Astrocyte of the hippocampus (primary cell): ENCODE data around the gene VSIG10L2.

Experiments used
- DNase-seq: peaks from one replicate; pipeline ENCODE4 v3.0.0; 2011; ENCODE audit warnings: low read depth, low spot score

VSIG10L2 gene

DNA sequence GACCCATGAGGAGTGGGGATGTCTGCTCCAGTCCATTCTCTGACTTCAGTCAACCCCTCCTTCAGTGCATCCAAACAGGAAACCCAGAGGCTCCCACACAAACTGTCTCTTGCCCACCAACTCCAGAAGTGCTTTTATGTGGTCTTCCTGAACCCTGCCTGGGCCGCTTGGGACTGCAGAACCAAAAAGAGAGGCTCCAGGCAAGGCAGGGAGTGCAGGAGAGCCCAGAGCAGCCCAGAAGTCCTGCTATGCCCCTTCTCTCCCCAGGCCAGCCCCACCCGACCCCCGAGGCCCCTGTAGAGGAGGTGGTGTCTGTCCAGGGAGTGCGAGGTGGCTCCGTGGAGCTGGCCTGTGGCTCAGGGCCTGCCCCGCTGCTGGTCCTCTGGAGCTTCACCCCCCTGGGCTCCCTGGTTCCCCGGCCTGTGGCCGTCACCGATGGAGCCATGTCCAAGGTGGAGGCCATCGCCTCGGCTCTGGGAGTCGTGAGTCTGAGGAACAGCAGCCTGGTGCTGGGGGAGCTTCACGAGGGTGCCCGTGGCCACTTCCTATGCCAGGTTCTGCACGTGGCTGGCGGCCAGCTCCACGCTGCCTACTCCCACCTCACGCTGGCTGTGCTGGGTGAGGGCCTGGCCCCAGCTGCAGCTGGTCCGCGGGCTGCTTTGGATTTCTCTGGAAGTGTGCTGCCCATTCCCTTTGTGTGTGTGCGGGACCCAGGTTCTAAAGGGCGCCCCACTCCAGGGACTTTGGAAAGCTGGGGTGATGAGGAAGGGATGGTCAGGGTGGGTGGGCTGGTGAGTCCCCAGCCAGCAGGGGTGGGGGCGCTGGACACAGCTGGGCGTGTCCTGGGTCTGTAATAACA, 1.8 kb downstream of the VSIG10L2 start:
- DNase-seq, result no peak

DNA sequence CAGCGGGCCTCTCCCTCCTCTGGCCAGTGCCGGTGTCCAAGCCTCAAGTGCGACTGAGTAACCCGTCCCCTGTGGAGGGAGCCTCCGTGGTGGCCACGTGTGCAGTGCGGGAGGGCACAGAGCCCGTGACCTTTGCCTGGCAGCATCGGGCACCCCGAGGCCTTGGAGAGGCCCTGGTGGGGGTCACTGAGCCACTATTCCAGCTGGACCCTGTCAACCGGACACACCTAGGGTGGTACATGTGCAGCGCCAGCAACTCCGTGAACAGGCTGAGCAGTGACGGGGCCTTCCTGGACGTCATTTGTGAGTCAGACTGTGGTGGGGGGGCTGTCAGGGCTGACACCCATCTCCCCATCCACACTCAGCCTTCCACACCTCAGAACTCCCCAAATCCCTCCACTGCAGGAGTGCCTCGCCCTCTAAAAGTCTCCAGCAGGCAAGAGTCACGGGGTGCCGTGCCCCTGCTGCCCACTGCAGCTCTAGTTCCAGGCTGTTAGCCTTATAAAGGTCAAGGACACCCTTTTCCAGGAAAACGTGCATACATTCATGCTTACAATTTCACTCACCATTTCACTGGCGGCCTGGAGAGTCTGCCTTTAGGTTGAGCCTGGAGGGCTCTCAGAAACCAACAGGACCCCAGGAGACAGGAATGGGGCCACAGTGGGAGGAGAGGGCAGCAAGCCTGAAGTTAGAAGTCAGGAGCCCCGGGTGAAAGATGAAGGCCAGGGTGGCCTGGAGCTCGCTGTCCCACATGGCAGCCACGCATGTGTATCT, 2.6 kb downstream of the VSIG10L2 start:
- no peak for DNase-seq

DNA sequence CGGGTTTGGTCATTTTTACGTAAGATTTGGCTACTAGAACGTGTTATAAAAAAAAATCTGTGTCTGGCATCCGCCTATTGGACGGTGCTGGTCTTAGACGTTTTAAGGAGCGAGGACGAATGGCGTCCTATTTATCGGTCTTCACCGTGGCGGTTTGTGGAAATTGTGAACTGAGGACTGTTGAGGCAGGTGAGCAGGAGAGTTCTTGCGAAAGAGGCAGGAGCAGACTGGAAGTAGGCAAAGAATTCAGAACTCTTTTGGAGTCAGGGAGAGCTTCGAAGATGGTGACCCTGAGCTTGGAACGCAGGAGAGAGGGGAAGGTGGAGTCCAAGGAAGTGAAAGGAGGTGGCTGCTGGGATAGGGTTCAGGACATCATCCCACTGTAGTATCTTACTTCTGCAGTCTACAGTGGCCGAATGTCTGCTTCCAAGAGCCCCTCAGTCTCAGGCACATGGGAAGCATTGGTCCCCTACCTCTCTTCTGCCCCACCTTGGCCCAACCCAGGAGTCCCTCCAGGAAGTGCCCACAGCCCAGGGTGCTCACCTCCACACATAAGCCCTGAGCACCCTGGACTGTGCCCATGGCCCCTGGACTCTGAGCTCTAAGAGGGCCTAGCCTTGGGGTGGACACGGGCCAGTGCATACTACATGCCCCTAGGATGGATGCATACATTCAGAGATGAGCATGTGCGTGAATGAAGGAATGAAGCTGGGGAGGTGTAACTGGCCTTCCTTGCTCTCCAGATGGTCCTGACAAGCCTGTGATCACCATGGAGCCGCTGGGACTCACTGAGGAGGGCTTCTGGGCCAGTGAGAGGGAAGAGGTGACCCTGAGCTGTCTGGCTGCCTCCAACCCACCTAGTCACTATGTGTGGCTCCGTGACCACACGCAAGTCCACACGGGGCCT, 3.7 kb downstream of the VSIG10L2 start:
- no peak for DNase-seq

DNA sequence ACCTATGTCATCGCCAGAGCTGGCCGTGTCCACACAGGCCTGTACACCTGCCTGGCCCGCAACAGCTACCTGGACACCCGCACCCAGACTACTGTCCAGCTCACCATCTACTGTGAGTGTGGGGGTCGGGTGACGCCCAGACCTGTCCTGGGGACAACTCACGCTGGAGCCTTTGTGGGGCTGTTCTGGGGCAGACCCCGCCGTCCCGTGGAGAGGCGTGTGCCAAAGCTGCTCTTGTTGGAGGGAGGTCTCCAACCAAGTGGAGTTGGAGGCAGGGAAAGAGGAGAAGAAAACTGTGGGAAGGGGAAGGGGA, 4.3 kb downstream of the VSIG10L2 start:
- DNase-seq, result no peak

DNA sequence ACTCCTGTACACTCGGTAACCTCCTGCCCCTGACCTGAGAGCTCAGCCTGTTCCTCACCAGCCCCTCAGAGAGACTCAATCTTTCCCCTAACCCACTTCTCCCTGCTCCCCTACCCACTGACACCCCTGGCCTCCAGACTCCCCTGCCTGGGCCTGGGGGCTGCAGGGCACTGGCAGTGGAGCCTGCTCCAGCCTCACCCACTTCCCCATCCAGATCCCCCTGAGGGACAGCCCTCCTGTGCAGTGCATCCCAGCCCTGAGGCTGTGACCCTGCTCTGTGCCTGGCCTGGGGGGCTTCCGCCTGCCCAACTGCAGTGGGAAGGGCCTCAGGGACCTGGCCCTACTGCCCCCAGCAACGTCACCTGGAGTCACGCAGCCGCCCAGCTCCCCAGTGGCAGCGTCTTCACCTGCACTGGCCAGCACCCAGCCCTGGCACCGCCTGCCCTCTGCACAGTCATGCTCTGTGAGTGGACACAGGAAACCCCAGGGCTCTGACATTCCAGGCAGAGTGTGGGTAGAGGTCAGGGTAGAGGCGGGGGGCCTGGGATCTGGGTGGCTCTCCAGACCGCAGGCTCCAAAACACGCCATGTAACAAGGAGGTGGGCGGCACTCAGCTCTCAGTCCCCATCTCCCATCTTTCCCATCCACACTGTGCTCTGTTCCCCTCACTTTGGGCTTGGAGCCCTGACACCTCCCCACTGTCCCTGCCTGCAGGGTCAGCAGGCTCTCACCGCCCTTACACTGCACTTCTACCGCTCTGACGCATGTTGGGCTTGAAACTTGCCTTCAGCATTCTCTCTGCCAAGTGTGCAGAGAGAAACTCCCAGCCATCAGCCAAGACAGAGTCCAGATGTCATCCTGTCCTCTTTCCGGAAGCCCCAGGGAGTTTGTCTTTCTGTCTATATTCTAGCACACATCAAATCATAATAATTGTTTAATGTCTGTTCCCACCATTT, 5.1 kb downstream of the VSIG10L2 start:
- no peak for DNase-seq

DNA sequence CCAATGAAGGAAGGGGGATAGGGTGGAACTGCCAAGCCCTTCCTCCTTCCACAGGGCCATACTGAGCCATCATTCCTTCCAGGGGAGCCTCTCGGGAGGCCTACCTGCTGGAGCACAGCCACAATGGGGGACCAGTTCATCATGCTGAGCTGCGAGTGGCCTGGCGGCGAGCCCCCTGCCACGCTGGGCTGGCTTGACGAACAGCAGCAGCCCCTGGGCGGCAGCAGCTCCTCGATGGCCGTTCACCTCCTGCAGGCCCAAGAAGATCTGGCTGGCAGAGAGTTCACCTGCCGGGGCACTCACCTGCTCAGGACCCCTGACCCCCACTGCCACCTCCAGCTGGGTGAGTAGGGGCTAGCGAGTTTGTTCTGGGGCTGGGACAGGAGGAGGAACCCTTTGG, 5.9 kb downstream of the VSIG10L2 start:
- DNase-seq, result no peak

DNA sequence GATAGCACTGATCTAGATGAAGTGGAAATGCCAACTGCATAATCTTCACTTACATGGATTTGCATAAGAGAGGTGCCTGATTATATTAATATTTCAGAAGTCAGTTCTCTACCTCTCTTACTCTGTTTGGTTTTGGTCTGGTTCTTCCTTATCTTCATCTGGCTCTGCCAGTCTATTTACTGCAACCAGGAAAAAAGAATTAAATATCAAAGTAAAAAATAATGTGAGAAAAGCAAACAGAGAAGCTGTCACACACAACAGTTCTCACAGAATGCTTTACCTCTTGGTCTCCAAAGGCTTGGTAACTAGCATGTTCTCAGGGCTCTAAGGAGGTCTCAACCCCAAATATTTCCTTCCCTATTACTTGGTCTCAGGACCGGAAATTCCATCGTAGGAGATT, 6.7 kb downstream of the VSIG10L2 start:
- no peak for DNase-seq

DNA sequence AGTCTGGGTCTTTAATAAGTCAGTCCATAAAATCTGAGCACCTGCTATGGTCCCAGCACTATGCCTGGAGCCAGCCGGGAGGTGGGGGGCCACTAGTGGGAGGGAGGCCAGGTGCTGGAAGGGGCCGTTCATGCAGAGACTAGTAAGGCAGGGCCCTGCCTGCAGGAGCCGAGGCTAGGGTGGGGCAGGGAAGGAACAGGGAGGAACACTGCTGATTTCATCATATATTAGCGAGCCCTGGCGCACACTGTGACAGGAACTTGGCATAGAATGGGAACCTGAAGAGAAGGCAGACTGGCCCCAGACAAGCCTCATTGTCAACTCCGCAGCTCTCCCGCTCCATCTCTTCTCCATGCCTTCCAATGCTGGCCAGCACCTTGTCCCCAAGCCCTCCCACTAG, 7.1 kb downstream of the VSIG10L2 start:
- no peak for DNase-seq

DNA sequence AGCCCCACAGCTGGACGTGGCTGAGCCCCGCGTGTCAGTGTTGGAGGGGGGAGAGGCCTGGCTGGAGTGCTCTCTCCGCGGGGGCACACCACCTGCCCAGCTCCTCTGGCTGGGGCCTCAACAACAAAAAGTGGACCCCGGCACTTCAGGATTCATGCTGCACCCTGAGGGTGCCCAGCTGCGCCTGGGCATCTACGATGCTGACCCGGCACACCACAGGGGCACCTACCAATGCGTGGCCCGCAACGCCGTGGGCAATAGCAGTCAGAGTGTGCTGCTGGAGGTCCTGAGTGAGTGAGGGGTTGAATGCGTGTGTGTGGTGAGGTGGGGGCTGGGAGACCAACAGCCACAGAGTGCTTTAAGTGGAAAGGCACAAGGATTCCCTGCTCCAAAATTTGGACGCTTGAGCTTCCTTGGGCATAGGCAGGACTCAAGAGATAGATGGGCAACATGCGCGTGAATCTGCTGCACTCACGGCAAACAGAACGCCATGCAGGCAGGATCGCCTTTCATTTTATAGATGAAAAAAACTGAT, 7.6 kb downstream of the VSIG10L2 start:
- no peak for DNase-seq

DNA sequence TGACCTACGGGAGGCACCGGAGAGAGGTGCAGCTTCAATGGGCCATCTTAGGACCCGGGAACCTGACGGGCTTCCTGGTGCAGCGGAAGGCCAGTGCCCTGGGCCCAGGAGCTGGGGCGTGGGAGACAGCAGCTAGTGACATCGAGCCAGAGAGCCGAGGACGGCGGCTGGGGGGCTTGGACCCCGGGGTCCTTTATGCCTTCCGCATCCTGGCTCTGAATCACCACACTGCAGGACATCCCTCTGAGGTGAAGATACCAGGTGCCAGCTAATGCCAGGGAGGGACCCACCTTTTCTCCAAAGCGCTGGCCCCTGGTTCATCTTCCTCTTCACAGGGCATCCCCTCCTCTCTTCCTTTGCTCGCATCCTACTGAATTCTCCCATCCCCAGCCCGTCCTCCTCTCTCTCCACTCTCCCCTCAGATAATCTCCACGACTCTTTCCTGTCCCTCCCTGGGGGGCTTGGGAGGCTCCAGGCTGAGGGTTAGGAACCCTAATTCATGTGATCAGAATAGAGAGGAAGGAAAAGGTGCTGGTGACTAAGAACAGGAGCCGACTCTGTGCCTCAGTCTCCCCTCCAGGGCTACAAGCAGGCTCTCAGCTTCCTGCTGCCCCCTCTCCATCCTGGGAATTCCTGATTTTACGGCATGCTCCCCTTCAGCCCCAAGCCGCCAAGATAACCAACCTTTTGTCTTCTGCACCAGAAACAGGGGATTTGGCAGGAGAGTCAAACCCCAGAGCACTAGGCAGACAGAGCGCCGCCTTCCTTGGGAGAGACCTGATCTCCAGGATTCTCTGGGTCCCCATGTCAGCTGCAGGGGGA, 8.5 kb downstream of the VSIG10L2 start:
- DNase-seq, result no peak

DNA sequence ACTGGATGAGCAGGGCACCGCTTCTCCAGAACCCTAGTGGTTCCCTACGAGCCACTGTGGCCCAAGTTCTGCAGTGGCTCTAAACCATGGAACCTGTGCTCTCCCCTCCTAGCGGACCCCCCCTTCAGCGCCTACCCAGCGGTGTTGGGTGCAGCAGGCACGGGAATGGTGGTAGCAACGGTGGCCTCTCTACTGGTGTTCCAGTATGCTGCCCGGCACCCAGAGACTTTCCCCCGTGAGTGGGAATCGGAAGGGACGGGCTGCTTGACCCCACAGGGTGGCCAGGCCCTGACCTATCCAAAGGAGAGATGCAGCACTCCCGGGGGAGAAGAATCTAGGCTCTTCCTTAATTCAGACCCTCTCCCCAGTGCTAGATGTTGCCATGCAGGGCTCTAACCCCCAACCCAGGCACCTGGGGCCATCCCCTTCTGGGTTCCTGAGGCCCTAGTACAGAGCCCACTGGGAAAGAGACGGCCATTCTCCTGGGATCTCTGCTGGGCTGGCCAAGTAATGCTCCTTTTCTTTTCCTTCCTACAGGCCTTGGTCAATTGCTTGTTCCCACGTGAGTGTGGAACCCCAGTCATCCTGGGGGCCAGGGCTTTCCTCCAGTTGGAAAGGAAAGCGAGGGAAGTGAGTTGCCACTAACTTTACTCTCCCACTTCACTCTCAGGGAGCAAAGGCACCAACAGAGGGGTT, 9.2 kb downstream of the VSIG10L2 start:
- no peak for DNase-seq

DNA sequence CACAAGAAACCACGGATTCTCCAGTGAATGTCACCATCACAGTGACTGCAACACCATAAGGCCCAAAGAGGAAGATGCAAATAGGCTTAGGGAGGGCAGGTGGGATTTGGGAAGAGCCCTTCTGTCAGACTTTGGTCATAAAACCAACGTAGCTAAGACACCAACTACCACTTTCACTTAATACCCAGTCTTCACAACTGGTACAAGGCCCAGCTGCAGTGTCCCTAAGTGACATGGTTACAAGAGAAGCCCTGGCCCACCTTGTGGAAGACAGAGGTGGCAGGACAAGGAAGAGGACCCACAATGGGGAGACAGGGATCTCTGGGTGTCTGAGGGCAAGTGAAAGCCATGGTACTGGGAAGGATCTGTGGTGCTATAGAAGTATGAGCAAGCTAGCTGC, 10.0 kb downstream of the VSIG10L2 start:
- DNase-seq, result no peak

DNA sequence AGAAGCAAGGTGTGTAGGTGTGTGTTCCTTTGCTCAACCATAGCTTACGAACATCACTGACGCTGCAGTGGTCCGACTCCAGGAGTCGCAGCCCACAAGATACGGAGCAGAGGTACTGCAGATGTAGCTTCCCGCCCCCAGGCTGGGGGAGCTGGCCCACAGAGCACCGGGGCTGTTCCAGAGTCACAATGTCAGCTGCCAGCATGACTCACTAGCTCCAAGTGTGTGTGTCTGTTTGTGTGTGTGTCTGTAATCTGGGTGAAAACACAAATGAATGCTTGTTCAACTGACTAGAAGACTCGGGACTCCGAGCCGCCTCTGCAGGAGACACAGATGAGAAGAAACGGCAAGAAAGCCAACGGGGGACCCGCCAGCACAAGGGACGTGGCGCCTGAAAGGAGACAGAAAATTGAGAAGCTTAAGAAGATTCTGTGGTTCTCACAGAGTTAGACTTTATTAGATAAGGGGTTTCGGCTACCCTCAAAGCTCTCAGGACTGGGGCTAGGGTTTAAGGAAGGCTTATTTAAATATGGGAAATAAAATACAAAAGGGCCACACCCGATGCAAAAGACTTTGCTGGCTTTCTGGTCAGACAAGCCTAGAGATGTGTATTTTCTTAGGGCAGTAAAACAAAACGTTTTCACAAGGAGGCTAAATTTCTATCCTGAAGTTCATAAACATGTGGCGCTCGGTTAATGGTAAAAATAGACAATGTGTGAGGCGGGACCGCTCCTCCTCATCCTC, 10.7 kb downstream of the VSIG10L2 start:
- DNase-seq, result peak; percentile 75

DNA sequence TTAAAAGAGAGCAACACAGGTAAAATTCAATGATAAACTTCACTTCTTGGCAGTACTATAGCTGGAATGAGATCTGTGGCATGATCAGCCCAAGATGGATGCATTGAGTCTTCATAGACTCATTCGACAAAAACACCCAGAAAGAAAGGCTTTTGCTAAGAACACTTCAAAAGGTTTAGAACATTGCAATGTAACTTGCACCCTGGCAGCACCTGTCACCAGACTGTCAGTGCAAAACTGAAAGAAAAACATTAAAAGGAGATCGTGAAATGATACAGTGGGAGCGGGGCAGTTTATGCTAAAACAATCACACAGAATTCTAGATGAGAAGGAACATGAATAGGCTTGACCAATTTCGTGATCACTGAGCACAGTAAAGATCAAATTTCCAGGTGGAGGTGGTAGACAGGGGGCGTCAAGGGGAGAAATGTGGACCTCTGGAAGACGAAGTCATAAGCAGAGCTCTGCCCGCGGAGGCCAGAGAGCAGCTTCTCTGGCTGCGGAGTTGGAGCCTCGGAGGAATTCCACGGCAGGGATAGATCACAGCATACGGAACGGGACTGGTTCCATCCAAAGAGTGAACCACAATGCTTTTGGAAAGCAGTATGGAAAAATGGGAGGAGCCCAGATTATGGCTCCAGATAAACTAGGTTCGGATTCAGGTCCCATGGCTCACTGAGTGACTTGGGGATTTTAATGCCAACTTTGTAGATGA, 11.9 kb downstream of the VSIG10L2 start:
- no peak for DNase-seq

DNA sequence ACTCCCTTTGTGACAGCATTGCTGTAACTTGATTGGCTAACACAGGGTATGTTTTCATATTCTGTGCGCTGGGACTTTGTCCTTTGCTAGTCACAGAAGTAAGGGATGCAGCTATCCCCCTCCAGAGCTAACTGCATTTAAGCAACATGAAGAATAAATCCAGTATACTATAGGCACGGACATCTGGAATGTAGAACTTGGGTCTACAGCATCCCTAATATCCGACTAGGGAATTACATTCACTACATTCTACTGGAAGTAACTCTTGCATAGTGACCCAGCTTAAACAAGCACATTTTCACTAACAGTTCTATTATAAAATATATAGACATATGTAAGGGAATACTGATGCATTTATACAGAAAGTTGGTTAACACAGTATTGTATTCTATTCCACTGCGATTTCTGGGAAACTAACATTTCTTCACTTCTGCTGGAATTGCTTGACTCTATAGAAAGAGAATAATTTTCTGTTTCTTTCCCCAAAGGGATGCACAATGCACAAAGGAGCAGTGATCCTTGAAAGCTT, 13.1 kb downstream of the VSIG10L2 start:
- no peak for DNase-seq

DNA sequence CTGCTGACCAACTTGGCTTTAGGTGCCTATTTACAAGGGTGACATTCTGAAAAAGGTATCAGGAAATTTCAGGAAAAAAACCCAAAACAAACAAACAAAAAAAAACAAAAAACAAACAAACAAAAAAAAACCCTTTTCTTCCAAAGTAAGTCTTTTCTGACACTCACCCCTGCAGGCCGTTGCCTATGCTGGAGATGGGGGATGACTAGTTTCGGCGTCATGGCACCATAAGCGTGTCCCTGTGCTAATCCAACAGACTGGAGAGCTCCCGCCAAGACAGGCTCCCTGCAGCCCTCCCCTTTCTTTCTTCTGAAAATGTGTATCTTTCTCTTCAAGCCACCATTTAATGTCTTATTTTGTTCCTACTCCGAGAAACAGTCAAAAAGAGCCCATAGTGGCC, 13.7 kb downstream of the VSIG10L2 start:
- DNase-seq, result no peak

DNA sequence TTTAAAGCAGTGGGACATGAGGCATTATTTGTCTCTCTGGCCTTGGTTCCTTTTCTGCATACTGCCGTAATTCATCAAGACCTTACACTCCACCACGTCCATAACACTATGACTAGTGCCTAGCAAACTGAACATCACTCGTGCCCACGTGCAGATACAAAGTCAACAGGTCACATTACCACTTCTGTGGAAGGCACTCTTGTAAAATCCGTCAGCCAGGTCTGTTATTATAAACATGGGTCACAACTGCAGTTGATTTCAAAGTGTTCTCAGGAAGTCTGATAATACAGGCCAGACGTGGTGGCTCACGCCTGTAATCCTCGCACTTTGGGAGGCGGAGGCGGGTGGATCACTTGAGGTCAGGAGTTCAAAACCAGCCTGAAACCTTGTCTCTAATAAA, 14.1 kb downstream of the VSIG10L2 start:
- no peak for DNase-seq

DNA sequence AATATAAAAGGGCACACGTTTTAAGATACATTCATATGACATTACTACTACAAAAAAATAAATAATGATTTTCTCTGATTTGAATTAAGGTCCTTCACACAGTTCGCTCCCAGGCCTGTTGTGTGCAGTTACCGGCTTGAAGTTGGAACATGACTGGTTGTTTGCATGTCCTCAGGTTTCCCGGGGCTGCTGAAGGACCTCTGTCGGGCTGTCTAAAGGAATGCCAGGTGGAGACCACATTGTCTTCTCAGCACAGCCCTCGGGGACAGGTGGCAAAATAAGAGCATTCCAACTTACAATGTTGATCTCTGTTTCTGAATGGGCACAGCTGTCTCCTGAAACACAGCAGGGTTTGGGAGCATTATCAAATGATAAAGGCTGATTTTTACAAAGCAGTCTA, 14.9 kb downstream of the VSIG10L2 start:
- DNase-seq, result no peak
